Activated T-helper 1 cell treated with anti-CD3 and anti-CD28 coated beads, Interleukin-12 subunit alpha, Interleukin-12 subunit beta, Interleukin-2, Interleukin-4 antibody, amounts not matched to agents 30 ng/mL and 10 ng/mL and 1 ng/mL, durations not matched to agents 14 hours and 24 hours and 36 hours (primary cell): ENCODE measurements around the gene SPTBN1. TPM values are rescaled to one million over a fixed set of nuclear protein-coding genes. Genes with fewer than 3 reads are reported as not detected.

Source experiments
- DNase-seq: peaks from one replicate; pipeline ENCODE4 v3.0.0; 2021; ENCODE audit warnings: low spot score
- H3K27ac Mint-ChIP-seq: one replicate; pipeline ENCODE4 v1.8.0; 2021; ENCODE audit warnings: mild to moderate bottlenecking, mixed read lengths
- H3K27me3 Mint-ChIP-seq: one replicate; pipeline ENCODE4 v1.8.0; 2022; ENCODE audit warnings: mild to moderate bottlenecking, moderate library complexity, mixed read lengths; ENCODE audit not compliant: insufficient read depth
- H3K36me3 Mint-ChIP-seq: one replicate; pipeline ENCODE4 v1.8.0; 2021; ENCODE audit warnings: low read depth, mixed read lengths
- H3K4me1 Mint-ChIP-seq: one replicate; pipeline ENCODE4 v1.8.0; 2021; ENCODE audit warnings: low read depth, mixed read lengths
- H3K4me3 Mint-ChIP-seq: one replicate; pipeline ENCODE4 v1.8.0; 2021; ENCODE audit warnings: mild to moderate bottlenecking, moderate library complexity, mixed read lengths
- H3K9me3 Mint-ChIP-seq: one replicate; pipeline ENCODE4 v1.8.0; 2021; ENCODE audit warnings: mixed read lengths
- intact Hi-C: fragments of 100-400 bp; cut with micrococcal nuclease; formaldehyde crosslinking; loops from one replicate; pipeline ENCODE4 v1.15.1; 2024
- total RNA-seq: library from RNA; stranded (reverse); gene quantifications from 2 replicates; pipeline ENCODE4 v1.2.3, GENCODE V29; 2022

The SPTBN1 gene
- total RNA-seq, 1 donor from 2014 or later, result 64.2 TPM

- Mint-ChIP-seq H3K36me3 (no peaks in the 10 kb centered on the region), H3K27me3 (peaks cover 3% of the 10 kb centered on the region), H3K4me1 (peaks cover 60% of the 10 kb centered on the region), H3K9me3 (no peaks in the 10 kb centered on the region), H3K4me3 (no peak overlapping the region), H3K27ac (no peak overlapping the region)
- DNase-seq, result no peak
- intact Hi-C loops, result loop anchor here (10.0 kb wide), 1 partner anchor 1145 kb away; the partner anchor contains the start of gene PNPT1
Measured at GRCh38 chr2:54549917-54550518, 93.9 kb downstream of the SPTBN1 start.

GRCh38 chr2:54550547-54550946, 94.4 kb downstream of the SPTBN1 start:
- no peak overlapping the region for H3K4me3 Mint-ChIP-seq
- H3K27ac Mint-ChIP-seq, result no peak overlapping the region
- no peak for DNase-seq
- no peaks in the 10 kb centered on the region for H3K9me3 Mint-ChIP-seq
- H3K4me1 Mint-ChIP-seq, result peaks cover 65% of the 10 kb centered on the region
- intact Hi-C loops, result loop anchor here (10.0 kb wide), 1 partner anchor 1144 kb away; the partner anchor contains the start of gene PNPT1
- H3K27me3 Mint-ChIP-seq, result peaks cover 6% of the 10 kb centered on the region
- H3K36me3 Mint-ChIP-seq, result no peaks in the 10 kb centered on the region

- Mint-ChIP-seq H3K9me3 (no peaks in the 10 kb centered on the region), H3K27ac (no peak overlapping the region), H3K4me3 (no peak overlapping the region), H3K27me3 (peaks cover 6% of the 10 kb centered on the region), H3K4me1 (peaks cover 68% of the 10 kb centered on the region), H3K36me3 (no peaks in the 10 kb centered on the region)
- intact Hi-C loops, result loop anchor here (10.0 kb wide), 1 partner anchor 1144 kb away; the partner anchor contains the start of gene PNPT1
- no peak for DNase-seq
Measured at GRCh38 chr2:54551123-54551756, 95.1 kb downstream of the SPTBN1 start.

GRCh38 chr2:54553075-54553474, 96.9 kb downstream of the SPTBN1 start:
- Mint-ChIP-seq H3K9me3 (no peaks in the 10 kb centered on the region), H3K36me3 (no peaks in the 10 kb centered on the region), H3K4me1 (peaks cover 73% of the 10 kb centered on the region), H3K4me3 (no peak overlapping the region), H3K27ac (peak overlapping the region; percentile 28), H3K27me3 (peaks cover 6% of the 10 kb centered on the region)
- intact Hi-C loops, result loop anchor here (10.0 kb wide), 1 partner anchor 1142 kb away; the partner anchor contains the start of gene PNPT1
- DNase-seq, result no peak

GRCh38 chr2:54553775-54554174, 97.6 kb downstream of the SPTBN1 start:
- peak overlapping the region; percentile 35 for H3K27ac Mint-ChIP-seq
- H3K9me3 Mint-ChIP-seq, result no peaks in the 10 kb centered on the region
- peaks cover 73% of the 10 kb centered on the region for H3K4me1 Mint-ChIP-seq
- intact Hi-C loops, result loop anchor here (10.0 kb wide), 1 partner anchor 1141 kb away; the partner anchor contains the start of gene PNPT1
- peaks cover 6% of the 10 kb centered on the region for H3K27me3 Mint-ChIP-seq
- DNase-seq, result no peak
- no peaks in the 10 kb centered on the region for H3K36me3 Mint-ChIP-seq
- no peak overlapping the region for H3K4me3 Mint-ChIP-seq

- H3K9me3 Mint-ChIP-seq, result no peaks in the 10 kb centered on the region
- no peak overlapping the region for H3K27ac Mint-ChIP-seq
- peaks cover 6% of the 10 kb centered on the region for H3K36me3 Mint-ChIP-seq
- no peak overlapping the region for H3K4me3 Mint-ChIP-seq
- H3K4me1 Mint-ChIP-seq, result peaks cover 84% of the 10 kb centered on the region
- intact Hi-C loops, result loop anchor here (10.0 kb wide), 1 partner anchor 1139 kb away; the partner anchor contains the start of gene PNPT1
- H3K27me3 Mint-ChIP-seq, result peaks cover 3% of the 10 kb centered on the region
- DNase-seq, result no peak
Measured at GRCh38 chr2:54555318-54555837, 99.3 kb downstream of the SPTBN1 start.

GRCh38 chr2:54556621-54557121, 100.5 kb downstream of the SPTBN1 start:
- Mint-ChIP-seq H3K27me3 (peaks cover 3% of the 10 kb centered on the region), H3K9me3 (no peaks in the 10 kb centered on the region), H3K36me3 (peaks cover 8% of the 10 kb centered on the region), H3K27ac (peak overlapping the region; percentile 32), H3K4me1 (peaks cover 84% of the 10 kb centered on the region), H3K4me3 (peak overlapping the region; percentile 74)
- intact Hi-C loops, result loop anchor here (10.0 kb wide), 1 partner anchor 1138 kb away; the partner anchor contains the start of gene PNPT1
- no peak for DNase-seq

GRCh38 chr2:54557211-54557600, 101.1 kb downstream of the SPTBN1 start:
- no peaks in the 10 kb centered on the region for H3K9me3 Mint-ChIP-seq
- no peak for DNase-seq
- peak overlapping the region; percentile 74 for H3K4me3 Mint-ChIP-seq
- H3K36me3 Mint-ChIP-seq, result peaks cover 8% of the 10 kb centered on the region
- peaks cover 86% of the 10 kb centered on the region for H3K4me1 Mint-ChIP-seq
- intact Hi-C loops, result loop anchor here (10.0 kb wide), 1 partner anchor 1138 kb away; the partner anchor contains the start of gene PNPT1
- peaks cover 3% of the 10 kb centered on the region for H3K27me3 Mint-ChIP-seq
- H3K27ac Mint-ChIP-seq, result peak overlapping the region; percentile 32

- peak; percentile 66 for DNase-seq
- Mint-ChIP-seq H3K4me1 (peaks cover 89% of the 10 kb centered on the region), H3K9me3 (no peaks in the 10 kb centered on the region), H3K4me3 (peak overlapping the region; percentile 74), H3K27me3 (peaks cover 3% of the 10 kb centered on the region), H3K36me3 (peaks cover 8% of the 10 kb centered on the region), H3K27ac (peak overlapping the region; percentile 41)
- intact Hi-C loops, result loop anchor here (1.0 to 10.0 kb wide), 5 partner anchors 49 to 1137 kb away; partner anchors contain the start of genes EML6 and PNPT1
Measured at GRCh38 chr2:54557601-54558187, 101.6 kb downstream of the SPTBN1 start.

GRCh38 chr2:54558188-54559005, 102.3 kb downstream of the SPTBN1 start:
- Mint-ChIP-seq H3K27me3 (peaks cover 3% of the 10 kb centered on the region), H3K27ac (peak overlapping the region; percentile 88), H3K9me3 (no peaks in the 10 kb centered on the region), H3K4me1 (peaks cover 89% of the 10 kb centered on the region), H3K36me3 (peaks cover 8% of the 10 kb centered on the region), H3K4me3 (peak overlapping the region; percentile 90)
- DNase-seq, result peak; percentile 64
- intact Hi-C loops, result loop anchor here (1.0 to 10.0 kb wide), 6 partner anchors 38 to 1136 kb away; partner anchors contain the start of genes EML6 and PNPT1

- Mint-ChIP-seq H3K36me3 (peaks cover 8% of the 10 kb centered on the region), H3K9me3 (no peaks in the 10 kb centered on the region), H3K4me1 (peaks cover 89% of the 10 kb centered on the region), H3K27ac (peak overlapping the region; percentile 88), H3K27me3 (peaks cover 3% of the 10 kb centered on the region), H3K4me3 (peak overlapping the region; percentile 90)
- intact Hi-C loops, result loop anchor here (1.0 to 10.0 kb wide), 3 partner anchors 37 to 1136 kb away; partner anchors contain the start of gene PNPT1
- no peak for DNase-seq
Measured at GRCh38 chr2:54559006-54559445, 102.9 kb downstream of the SPTBN1 start.
